Panc1 (cell line): ENCODE data around the gene GPR139.

Experiments
- POLR2AphosphoS5 ChIP-seq: IDR thresholded peaks from 2 replicates; pipeline ENCODE4 v1.6.1; 2012; ENCODE audit warnings: mild to moderate bottlenecking, low read depth, low read length, moderate library complexity
- TF ChIP-seq, protein P1 (sequence below): fragments of 450-650 bp; IDR thresholded peaks from 2 replicates; pipeline ENCODE4 v1.5.1; 2017; ENCODE audit warnings: mild to moderate bottlenecking
- TF ChIP-seq, protein P2 (sequence below), 2 experiments: IDR thresholded peaks; 2 replicates each; pipeline ENCODE4 v1.6.1; 2011 to 2012; ENCODE audit warnings: low read depth in 2 of 2, control low read depth in 1 of 2, low read length in 1 of 2, mild to moderate bottlenecking in 1 of 2, moderate library complexity in 1 of 2; ENCODE audit not compliant: insufficient read depth in 1 of 2

GRCh38 chr16:20051611-20052010 is 22.1 kb downstream of the GPR139 start:
- TF ChIP-seq, protein P1, sequence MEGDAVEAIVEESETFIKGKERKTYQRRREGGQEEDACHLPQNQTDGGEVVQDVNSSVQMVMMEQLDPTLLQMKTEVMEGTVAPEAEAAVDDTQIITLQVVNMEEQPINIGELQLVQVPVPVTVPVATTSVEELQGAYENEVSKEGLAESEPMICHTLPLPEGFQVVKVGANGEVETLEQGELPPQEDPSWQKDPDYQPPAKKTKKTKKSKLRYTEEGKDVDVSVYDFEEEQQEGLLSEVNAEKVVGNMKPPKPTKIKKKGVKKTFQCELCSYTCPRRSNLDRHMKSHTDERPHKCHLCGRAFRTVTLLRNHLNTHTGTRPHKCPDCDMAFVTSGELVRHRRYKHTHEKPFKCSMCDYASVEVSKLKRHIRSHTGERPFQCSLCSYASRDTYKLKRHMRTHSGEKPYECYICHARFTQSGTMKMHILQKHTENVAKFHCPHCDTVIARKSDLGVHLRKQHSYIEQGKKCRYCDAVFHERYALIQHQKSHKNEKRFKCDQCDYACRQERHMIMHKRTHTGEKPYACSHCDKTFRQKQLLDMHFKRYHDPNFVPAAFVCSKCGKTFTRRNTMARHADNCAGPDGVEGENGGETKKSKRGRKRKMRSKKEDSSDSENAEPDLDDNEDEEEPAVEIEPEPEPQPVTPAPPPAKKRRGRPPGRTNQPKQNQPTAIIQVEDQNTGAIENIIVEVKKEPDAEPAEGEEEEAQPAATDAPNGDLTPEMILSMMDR: no peak
- TF ChIP-seq, protein P2, sequence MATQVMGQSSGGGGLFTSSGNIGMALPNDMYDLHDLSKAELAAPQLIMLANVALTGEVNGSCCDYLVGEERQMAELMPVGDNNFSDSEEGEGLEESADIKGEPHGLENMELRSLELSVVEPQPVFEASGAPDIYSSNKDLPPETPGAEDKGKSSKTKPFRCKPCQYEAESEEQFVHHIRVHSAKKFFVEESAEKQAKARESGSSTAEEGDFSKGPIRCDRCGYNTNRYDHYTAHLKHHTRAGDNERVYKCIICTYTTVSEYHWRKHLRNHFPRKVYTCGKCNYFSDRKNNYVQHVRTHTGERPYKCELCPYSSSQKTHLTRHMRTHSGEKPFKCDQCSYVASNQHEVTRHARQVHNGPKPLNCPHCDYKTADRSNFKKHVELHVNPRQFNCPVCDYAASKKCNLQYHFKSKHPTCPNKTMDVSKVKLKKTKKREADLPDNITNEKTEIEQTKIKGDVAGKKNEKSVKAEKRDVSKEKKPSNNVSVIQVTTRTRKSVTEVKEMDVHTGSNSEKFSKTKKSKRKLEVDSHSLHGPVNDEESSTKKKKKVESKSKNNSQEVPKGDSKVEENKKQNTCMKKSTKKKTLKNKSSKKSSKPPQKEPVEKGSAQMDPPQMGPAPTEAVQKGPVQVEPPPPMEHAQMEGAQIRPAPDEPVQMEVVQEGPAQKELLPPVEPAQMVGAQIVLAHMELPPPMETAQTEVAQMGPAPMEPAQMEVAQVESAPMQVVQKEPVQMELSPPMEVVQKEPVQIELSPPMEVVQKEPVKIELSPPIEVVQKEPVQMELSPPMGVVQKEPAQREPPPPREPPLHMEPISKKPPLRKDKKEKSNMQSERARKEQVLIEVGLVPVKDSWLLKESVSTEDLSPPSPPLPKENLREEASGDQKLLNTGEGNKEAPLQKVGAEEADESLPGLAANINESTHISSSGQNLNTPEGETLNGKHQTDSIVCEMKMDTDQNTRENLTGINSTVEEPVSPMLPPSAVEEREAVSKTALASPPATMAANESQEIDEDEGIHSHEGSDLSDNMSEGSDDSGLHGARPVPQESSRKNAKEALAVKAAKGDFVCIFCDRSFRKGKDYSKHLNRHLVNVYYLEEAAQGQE (IDR thresholded peaks at IDR 0.05; ENCODE audit: insufficient read depth in 1 of 2, low read depth in 2 of 2, low read length in 1 of 2): no peak
- no peak for TF ChIP-seq POLR2AphosphoS5
